PFSK-1 (cell line): Measurements from ENCODE around the gene SERTM1.

Source experiments
- FOXP2 ChIP-seq: optimal IDR thresholded peaks from 2 replicates; pipeline ENCODE3; 2011; ENCODE audit warnings: borderline replicate concordance, control low read depth, inconsistent platforms; ENCODE audit not compliant: insufficient read depth; ENCODE audit errors: extremely low read length, extremely low read depth
- POLR2AphosphoS5 ChIP-seq: IDR thresholded peaks from 2 replicates; pipeline ENCODE4 v1.6.1; 2012; ENCODE audit warnings: low read depth, mild to moderate bottlenecking, control low read depth, low read length, moderate library complexity
- REST ChIP-seq, 2 experiments: IDR thresholded peaks; 2 replicates each; pipeline versions ENCODE4 v1.6.1 to v1.8.0; 2011 to 2012; ENCODE audit warnings: low read depth in 2 of 2, low read length in 2 of 2, control low read depth in 1 of 2, inconsistent platforms in 1 of 2, mild to moderate bottlenecking in 1 of 2, moderate library complexity in 1 of 2; ENCODE audit not compliant: insufficient read depth in 1 of 2
- SIN3A ChIP-seq: IDR thresholded peaks from 2 replicates; pipeline ENCODE4 v1.6.1; 2012; ENCODE audit warnings: mild to moderate bottlenecking, low read length, moderate library complexity, borderline replicate concordance; ENCODE audit not compliant: insufficient read depth
- TAF1 ChIP-seq: IDR thresholded peaks from 2 replicates; pipeline ENCODE4 v1.6.1; 2012; ENCODE audit warnings: low read length, control low read depth, borderline replicate concordance; ENCODE audit not compliant: insufficient read depth

Gene SERTM1

GRCh38 chr13:36696410-36697010, 22.7 kb downstream of the SERTM1 start:
- no peak for TF ChIP-seq FOXP2
- TF ChIP-seq TAF1 = no peak
- no peak for TF ChIP-seq POLR2AphosphoS5
- TF ChIP-seq SIN3A = no peak
- no peak for TF ChIP-seq REST (IDR thresholded peaks at IDR 0.05; ENCODE audit: insufficient read depth in 1 of 2, low read depth in 2 of 2, low read length in 2 of 2)

- no peak for TF ChIP-seq FOXP2
- TF ChIP-seq POLR2AphosphoS5 = no peak
- no peak for TF ChIP-seq TAF1
- no peak for TF ChIP-seq SIN3A
- no peak for TF ChIP-seq REST (IDR thresholded peaks at IDR 0.05; ENCODE audit: insufficient read depth in 1 of 2, low read depth in 2 of 2, low read length in 2 of 2)
These were observed 26.4 kb downstream of the SERTM1 start for GRCh38 chr13:36700170-36700569.

- no peak for TF ChIP-seq REST (IDR thresholded peaks at IDR 0.05; ENCODE audit: insufficient read depth in 1 of 2, low read depth in 2 of 2, low read length in 2 of 2)
- no peak for TF ChIP-seq TAF1
- TF ChIP-seq FOXP2 = no peak
- no peak for TF ChIP-seq SIN3A
- TF ChIP-seq POLR2AphosphoS5 = no peak
These were observed 32.9 kb downstream of the SERTM1 start for GRCh38 chr13:36706755-36707154.

GRCh38 chr13:36709136-36709890, 35.5 kb downstream of the SERTM1 start:
- TF ChIP-seq FOXP2 = no peak
- TF ChIP-seq REST (IDR thresholded peaks at IDR 0.05; ENCODE audit: insufficient read depth in 1 of 2, low read depth in 2 of 2, low read length in 2 of 2) = no peak
- no peak for TF ChIP-seq SIN3A
- TF ChIP-seq TAF1 = no peak
- TF ChIP-seq POLR2AphosphoS5 = no peak
